ENCODE results near the gene NTN3.

Gene NTN3

GRCh38 chr16:2497695-2498484, 26.8 kb downstream of the NTN3 start:
- DNase-seq, result no peak

- DNase-seq, result no peak
Measured at GRCh38 chr16:2498531-2499253, 27.6 kb downstream of the NTN3 start.

GRCh38 chr16:2499454-2499853, 28.4 kb downstream of the NTN3 start:
- DNase-seq, result no peak

- DNase-seq, result no peak
Measured at GRCh38 chr16:2499890-2500429, 28.9 kb downstream of the NTN3 start.

GRCh38 chr16:2500430-2500917, 29.4 kb downstream of the NTN3 start:
- no peak for DNase-seq

- peak; percentile 82 for DNase-seq
Measured at GRCh38 chr16:2500918-2501750, 30.0 kb downstream of the NTN3 start.

- DNase-seq, result no peak
Measured at GRCh38 chr16:2501946-2502895, 31.1 kb downstream of the NTN3 start.

- no peak for DNase-seq
Measured at GRCh38 chr16:2505695-2506094, 34.6 kb downstream of the NTN3 start.

- no peak for DNase-seq
Measured at GRCh38 chr16:2507052-2507659, 36.1 kb downstream of the NTN3 start.

GRCh38 chr16:2507665-2508064, 36.6 kb downstream of the NTN3 start:
- no peak for DNase-seq

- DNase-seq, result no peak
Measured at GRCh38 chr16:2508722-2509400, 37.8 kb downstream of the NTN3 start.

- DNase-seq, result no peak
Measured at GRCh38 chr16:2511128-2511800, 40.2 kb downstream of the NTN3 start.

GRCh38 chr16:2511996-2512734, 41.1 kb downstream of the NTN3 start:
- no peak for DNase-seq

- DNase-seq, result peak; percentile 39
Measured at GRCh38 chr16:2512735-2513404, 41.8 kb downstream of the NTN3 start.

GRCh38 chr16:2513405-2514332, 42.6 kb downstream of the NTN3 start, which contains the start of gene ATP6V0C:
Gene ATP6V0C, plus strand, starts transcription at chr16:2513952. Its CDS starts 152 bp downstream, at chr16:2514104.
- peak; percentile 95 for DNase-seq

GRCh38 chr16:2514333-2515179, 43.5 kb downstream of the NTN3 start:
- DNase-seq, result peak; percentile 54

Data from CD4-positive, alpha-beta T cell treated with Interleukin-12 subunit alpha and Interleukin-12 subunit beta, for 1 hour (primary cell).